Ishikawa (cell line): ENCODE results near the gene TCF4.

Source experiments
- CEBPB ChIP-seq: IDR thresholded peaks from 2 replicates; pipeline ENCODE4 v1.6.1; 2012
- CREB1 ChIP-seq: IDR thresholded peaks from 2 replicates; pipeline ENCODE4 v1.6.1; 2012; ENCODE audit warnings: low read depth
- EGR1 ChIP-seq: IDR thresholded peaks from 2 replicates; pipeline ENCODE4 v1.6.1; 2012
- EP300 ChIP-seq: IDR thresholded peaks from 2 replicates; pipeline ENCODE4 v1.6.1; 2012; ENCODE audit warnings: borderline replicate concordance
- FOXM1 ChIP-seq: IDR thresholded peaks from 2 replicates; pipeline ENCODE4 v1.6.1; 2012; ENCODE audit warnings: low read depth, borderline replicate concordance
- MAX ChIP-seq: IDR thresholded peaks from 2 replicates; pipeline ENCODE4 v1.6.1; 2012
- NFIC ChIP-seq: IDR thresholded peaks from 2 replicates; pipeline ENCODE4 v1.6.1; 2012
- RAD21 ChIP-seq: IDR thresholded peaks from 2 replicates; pipeline ENCODE4 v1.6.1; 2012; ENCODE audit warnings: low read depth
- REST ChIP-seq: IDR thresholded peaks from 2 replicates; pipeline ENCODE4 v1.6.1; 2012; ENCODE audit warnings: low read depth, mild to moderate bottlenecking
- TAF1 ChIP-seq: IDR thresholded peaks from 2 replicates; pipeline ENCODE4 v1.6.1; 2012; ENCODE audit warnings: low read depth, mild to moderate bottlenecking
- TCF12 ChIP-seq: IDR thresholded peaks from 2 replicates; pipeline ENCODE4 v1.6.1; 2012; ENCODE audit warnings: low read depth
- TEAD4 ChIP-seq: IDR thresholded peaks from 2 replicates; pipeline ENCODE4 v1.6.1; 2012
- USF1 ChIP-seq: IDR thresholded peaks from 2 replicates; pipeline ENCODE4 v1.6.1; 2012
- YY1 ChIP-seq: IDR thresholded peaks from 2 replicates; pipeline ENCODE4 v1.6.1; 2012; ENCODE audit warnings: low read depth
- ZBTB7A ChIP-seq: IDR thresholded peaks from 2 replicates; pipeline ENCODE4 v1.6.1; 2012; ENCODE audit warnings: low read depth

TCF4 gene

DNA sequence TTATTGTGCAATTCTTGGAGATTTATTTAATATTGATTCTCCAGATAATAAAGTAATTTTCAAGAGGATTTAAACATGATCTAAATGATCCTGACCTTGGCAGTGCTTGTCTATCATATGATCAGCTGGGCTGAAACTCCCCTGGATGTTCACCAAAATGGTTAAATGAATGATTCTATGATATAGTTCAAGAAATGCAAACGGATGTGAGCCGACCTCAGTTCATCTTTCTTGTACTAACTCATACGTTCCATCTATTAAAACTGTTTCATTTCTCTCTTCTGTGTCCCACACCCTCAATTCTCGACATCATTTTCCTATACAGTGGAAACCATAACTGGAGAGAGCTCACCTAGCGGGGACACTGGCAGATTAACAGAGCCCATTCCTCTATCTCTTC, 347.0 kb downstream of the TCF4 start:
- TF ChIP-seq TAF1 (no peak), CEBPB (no peak), EP300 (no peak), TEAD4 (no peak), EGR1 (no peak), REST (no peak), YY1 (no peak), FOXM1 (no peak)

GRCh38 chr18:55239740-55240139, 348.3 kb downstream of the TCF4 start:
- TF ChIP-seq CEBPB (no peak), TAF1 (no peak), EP300 (no peak), REST (no peak), RAD21 (no peak), EGR1 (no peak), TCF12 (no peak), USF1 (no peak), YY1 (no peak), FOXM1 (no peak), CREB1 (no peak), TEAD4 (no peak), ZBTB7A (no peak), MAX (no peak)

DNA sequence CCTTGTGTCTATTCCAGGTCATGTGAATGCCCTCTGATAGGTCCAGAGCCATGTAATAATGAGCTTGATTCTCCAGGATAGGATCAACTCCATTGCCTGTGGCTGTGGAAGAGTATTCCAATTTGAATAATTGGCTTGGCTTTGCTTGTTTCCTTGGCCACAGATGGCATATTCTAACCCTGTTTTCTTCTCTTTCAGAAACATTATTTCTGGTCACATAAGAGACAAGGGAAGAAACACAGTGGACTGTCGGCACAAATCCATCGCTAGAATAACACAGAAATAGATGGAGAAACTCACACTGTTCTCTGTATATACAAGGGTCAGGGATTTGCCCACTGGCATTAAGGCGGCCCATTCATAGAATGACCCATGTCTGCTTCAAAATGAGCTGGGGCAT, 350.3 kb downstream of the TCF4 start:
- no peak for TF ChIP-seq YY1

DNA sequence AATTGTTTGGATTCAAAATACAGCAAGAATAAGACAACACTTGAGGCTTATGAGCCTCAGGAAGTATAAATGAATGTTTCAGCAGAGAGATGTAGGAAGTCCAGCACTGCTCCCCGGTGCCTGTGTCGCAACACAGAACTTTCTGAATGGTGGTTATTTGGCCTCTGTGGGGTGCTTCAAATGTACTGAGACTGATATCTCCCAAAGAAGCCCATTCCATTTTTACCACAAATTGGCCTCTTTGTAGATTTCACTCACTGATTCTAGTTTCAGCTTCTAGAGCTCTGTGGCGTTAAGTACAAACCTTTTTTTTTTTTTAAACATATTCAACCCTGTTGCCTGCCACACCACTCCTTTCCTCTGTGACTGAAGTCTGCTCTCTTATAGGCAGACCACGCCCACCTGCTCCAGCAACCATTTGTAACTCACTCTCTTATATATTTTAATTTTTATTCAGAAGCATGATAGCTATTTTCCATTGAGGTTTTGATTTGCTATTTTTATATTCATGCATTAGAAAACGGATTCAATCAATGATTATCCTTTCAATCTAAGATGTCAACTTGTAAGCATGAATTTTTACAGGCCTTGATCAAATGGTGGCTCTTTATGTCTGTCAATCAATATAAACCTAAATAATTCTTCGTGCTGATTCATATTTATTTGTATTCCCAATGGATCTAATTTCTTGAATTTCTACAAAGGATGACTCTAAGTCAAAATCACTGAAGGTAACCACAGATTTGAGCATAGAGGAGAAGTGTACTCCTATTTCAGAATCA, 351.7 kb downstream of the TCF4 start:
- TF ChIP-seq YY1 (no peak), ZBTB7A (no peak), CREB1 (no peak), MAX (no peak), EGR1 (no peak), EP300 (no peak), TAF1 (no peak), NFIC (no peak), FOXM1 (no peak), USF1 (no peak), TCF12 (no peak), REST (no peak), TEAD4 (no peak), CEBPB (no peak), RAD21 (no peak)

DNA sequence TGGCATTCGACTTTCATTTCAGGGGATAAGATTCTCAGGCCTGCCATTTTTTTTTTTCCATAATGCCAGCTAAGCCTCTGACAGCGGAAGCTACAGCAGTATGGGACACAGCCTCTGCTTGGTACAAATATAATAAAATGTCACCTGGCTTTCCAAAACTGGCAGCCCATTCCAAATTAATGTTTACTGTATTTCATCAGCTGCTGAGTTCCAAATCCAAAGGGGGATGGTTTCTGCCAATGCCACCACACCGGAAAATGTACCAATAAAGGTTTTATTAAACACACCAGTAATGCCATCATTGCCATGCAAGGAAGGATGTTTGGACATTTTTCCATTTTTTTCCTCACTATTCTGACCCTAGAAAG, 352.9 kb downstream of the TCF4 start:
- TF ChIP-seq CREB1, result no peak
- no peak for TF ChIP-seq TEAD4
- TF ChIP-seq MAX, result no peak
- TF ChIP-seq YY1, result no peak
- TF ChIP-seq NFIC, result no peak
- no peak for TF ChIP-seq RAD21
- no peak for TF ChIP-seq REST
- no peak for TF ChIP-seq FOXM1
- TF ChIP-seq TCF12, result no peak
- TF ChIP-seq EGR1, result no peak
- TF ChIP-seq TAF1, result no peak
- TF ChIP-seq ZBTB7A, result no peak
- no peak for TF ChIP-seq EP300
- TF ChIP-seq CEBPB, result no peak
- TF ChIP-seq USF1, result no peak
